Measurements from ENCODE around the gene RNF227.
A peak's percentile ranks its signal among the peaks of the same experiment; 100 is the strongest.

Gene RNF227

DNA sequence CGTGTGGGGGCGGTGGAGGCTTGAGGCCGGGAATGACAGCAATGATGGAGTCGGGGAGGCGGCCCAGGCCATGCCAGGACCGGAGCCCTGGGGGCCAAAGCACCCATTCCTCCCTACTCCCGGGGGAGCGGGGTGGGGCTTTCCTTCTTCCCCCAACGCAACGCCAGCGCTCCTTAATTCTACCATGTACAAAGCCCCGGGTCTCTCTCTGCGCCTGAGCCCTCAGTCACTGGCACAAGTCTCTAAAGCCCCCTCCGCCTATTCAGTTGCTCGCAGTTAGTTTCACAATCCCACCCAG is 245 bp upstream of the RNF227 start:
- FAIRE-seq (no peak), DNase-seq (ENCODE audit: insufficient read length, low spot score) (no peak)
- TF ChIP-seq PAX5 (IDR thresholded peaks at IDR 0.05; ENCODE audit: insufficient read depth, low read length, severe bottlenecking) (no peak), SPI1 (IDR thresholded peaks at IDR 0.05; ENCODE audit: low read depth, low read length) (no peak), POU2F2 (IDR thresholded peaks at IDR 0.05; ENCODE audit: low read depth, low read length) (no peak), POLR2A (IDR thresholded peaks at IDR 0.05; ENCODE audit: low read depth, low read length) (no peak), POLR2AphosphoS5 (IDR thresholded peaks at IDR 0.05; ENCODE audit: low read depth, low read length) (no peak), TAF1 (IDR thresholded peaks at IDR 0.05; ENCODE audit: low read depth, low read length) (no peak)

DNA sequence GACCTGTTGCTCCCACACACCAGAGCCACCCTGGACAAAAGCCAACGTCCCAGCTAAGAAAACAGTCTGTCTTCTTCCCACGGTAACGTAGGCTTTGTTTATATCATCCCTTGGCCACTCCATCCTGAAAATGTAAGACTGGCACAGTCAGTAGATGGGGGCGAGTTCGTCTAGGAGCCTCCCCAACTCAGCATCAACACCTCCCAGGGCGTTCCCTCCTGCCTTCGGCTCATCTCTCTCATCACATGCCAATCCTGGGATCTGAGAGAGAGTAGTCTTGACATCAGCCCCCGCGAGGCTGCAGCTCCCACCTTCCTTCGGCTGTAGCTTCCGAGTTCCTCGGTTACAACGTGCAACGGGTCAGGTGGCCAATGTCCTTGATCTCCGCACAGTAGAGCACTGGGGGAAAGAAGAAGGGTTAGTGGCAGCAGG is 894 bp downstream of the RNF227 start:
- DNase-seq (ENCODE audit: insufficient read length, low spot score) (no peak), FAIRE-seq (no peak)
- TF ChIP-seq POU2F2 (IDR thresholded peaks at IDR 0.05; ENCODE audit: low read depth, low read length) (no peak), POLR2AphosphoS5 (IDR thresholded peaks at IDR 0.05; ENCODE audit: low read depth, low read length) (no peak)

DNA sequence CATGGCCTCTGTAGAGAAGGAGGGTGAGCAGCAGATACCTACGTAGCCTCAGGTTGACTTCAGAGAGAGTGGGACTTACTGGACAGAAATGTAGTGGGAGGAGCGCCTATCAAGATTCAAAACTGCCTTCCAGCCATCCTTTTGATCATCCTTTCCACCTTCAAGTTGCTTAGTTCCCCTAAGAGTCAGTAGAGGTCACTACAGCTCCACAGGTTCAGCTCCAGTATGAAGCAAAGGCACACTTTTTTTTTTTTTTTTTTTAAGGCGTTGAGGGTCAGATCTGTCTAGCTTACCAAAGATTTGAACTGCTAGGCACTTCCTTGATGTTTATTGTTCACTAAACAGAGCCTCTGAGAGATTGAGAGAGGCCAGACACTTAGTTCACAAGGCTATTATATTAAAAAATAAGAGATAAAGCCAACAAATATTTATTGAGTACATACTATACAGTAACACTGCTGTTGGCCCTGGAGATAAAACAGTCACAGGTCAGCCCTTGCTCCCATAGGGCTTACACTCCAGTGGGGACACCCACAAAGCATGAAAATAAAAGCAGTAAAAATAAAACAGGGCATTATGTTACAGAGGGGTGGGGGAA is 3.1 kb downstream of the RNF227 start:
- peak; percentile 91 for FAIRE-seq
- TF ChIP-seq PAX5 (IDR thresholded peaks at IDR 0.05; ENCODE audit: insufficient read depth, low read length, severe bottlenecking), result no peak
- TF ChIP-seq POLR2A (IDR thresholded peaks at IDR 0.05; ENCODE audit: low read depth, low read length), result no peak
- no peak for TF ChIP-seq SPI1 (IDR thresholded peaks at IDR 0.05; ENCODE audit: low read depth, low read length)
- no peak for TF ChIP-seq POU2F2 (IDR thresholded peaks at IDR 0.05; ENCODE audit: low read depth, low read length)
- no peak for TF ChIP-seq POLR2AphosphoS5 (IDR thresholded peaks at IDR 0.05; ENCODE audit: low read depth, low read length)
- TF ChIP-seq TAF1 (IDR thresholded peaks at IDR 0.05; ENCODE audit: low read depth, low read length), result no peak
- DNase-seq (ENCODE audit: insufficient read length, low spot score), result peak; percentile 50

DNA sequence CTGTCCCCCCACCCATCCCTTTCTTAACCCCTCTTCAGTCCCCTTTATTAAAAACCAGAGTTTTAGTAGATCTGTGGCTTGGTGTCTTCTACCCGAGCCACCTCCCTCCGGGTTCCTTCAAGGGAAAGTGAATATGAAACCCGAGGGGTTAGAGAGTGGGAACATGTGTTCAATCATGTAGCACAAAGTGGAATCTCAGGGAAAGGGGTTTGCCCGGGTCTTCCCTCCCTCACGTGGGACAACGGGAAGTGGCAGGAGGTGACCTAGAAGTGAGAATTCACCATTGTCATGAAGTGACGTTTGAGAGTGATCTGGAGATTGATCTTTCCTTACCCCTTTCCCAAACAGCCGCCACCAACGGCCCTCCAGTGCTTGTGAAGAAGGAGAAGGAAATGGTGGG is 5.0 kb downstream of the RNF227 start:
- DNase-seq (ENCODE audit: insufficient read length, low spot score) (no peak), FAIRE-seq (no peak)
- no peak for TF ChIP-seq POLR2AphosphoS5 (IDR thresholded peaks at IDR 0.05; ENCODE audit: low read depth, low read length)
- TF ChIP-seq POLR2A (IDR thresholded peaks at IDR 0.05; ENCODE audit: low read depth, low read length), result no peak
- no peak for TF ChIP-seq PAX5 (IDR thresholded peaks at IDR 0.05; ENCODE audit: insufficient read depth, low read length, severe bottlenecking)
- no peak for TF ChIP-seq SPI1 (IDR thresholded peaks at IDR 0.05; ENCODE audit: low read depth, low read length)
- TF ChIP-seq TAF1 (IDR thresholded peaks at IDR 0.05; ENCODE audit: low read depth, low read length), result no peak
- TF ChIP-seq POU2F2 (IDR thresholded peaks at IDR 0.05; ENCODE audit: low read depth, low read length), result no peak

DNA sequence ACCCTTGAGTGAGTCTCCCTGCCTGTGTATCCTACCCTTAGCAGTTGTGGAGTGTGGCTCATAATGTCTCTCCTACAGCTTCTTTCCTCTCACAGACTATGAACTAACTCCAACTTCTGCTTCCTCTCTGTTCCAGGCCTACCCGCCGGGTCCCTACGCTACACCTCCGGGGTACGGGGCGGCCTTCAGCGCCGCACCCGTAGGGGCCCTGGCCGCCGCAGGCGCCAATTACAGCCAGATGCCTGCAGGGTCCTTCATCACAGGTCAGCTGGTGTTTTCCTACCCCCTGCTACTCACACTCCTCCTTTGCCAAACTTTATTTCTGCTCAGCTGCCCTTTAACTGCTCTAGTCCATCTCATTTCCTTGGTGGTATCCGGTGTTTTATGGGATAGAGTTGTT is 5.4 kb downstream of the RNF227 start:
- no peak for FAIRE-seq
- TF ChIP-seq POLR2A (IDR thresholded peaks at IDR 0.05; ENCODE audit: low read depth, low read length) (no peak), SPI1 (IDR thresholded peaks at IDR 0.05; ENCODE audit: low read depth, low read length) (no peak), TAF1 (IDR thresholded peaks at IDR 0.05; ENCODE audit: low read depth, low read length) (no peak), POU2F2 (IDR thresholded peaks at IDR 0.05; ENCODE audit: low read depth, low read length) (no peak), PAX5 (IDR thresholded peaks at IDR 0.05; ENCODE audit: insufficient read depth, low read length, severe bottlenecking) (no peak), POLR2AphosphoS5 (IDR thresholded peaks at IDR 0.05; ENCODE audit: low read depth, low read length) (no peak)
- no peak for DNase-seq (ENCODE audit: insufficient read length, low spot score)

DNA sequence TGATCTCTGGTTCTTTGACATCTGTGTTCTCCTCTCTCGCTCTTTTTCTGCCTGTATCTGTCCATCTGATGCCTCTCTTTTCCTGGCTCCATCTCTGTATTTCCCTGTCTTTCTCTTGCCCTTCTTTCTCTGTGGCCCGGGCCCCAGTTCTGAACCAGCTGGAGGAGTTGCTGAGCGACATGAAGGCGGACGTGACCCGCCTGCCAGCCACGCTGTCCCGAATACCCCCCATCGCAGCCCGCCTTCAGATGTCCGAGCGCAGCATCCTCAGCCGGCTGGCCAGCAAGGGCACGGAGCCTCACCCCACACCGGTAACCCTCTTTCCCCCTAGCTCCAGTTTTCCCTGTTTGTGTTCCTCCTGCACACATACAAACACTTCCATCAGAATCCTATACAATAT is 5.8 kb downstream of the RNF227 start:
- DNase-seq (ENCODE audit: insufficient read length, low spot score) (no peak), FAIRE-seq (no peak)
- TF ChIP-seq PAX5 (IDR thresholded peaks at IDR 0.05; ENCODE audit: insufficient read depth, low read length, severe bottlenecking) (no peak), TAF1 (IDR thresholded peaks at IDR 0.05; ENCODE audit: low read depth, low read length) (no peak), POLR2A (IDR thresholded peaks at IDR 0.05; ENCODE audit: low read depth, low read length) (no peak), SPI1 (IDR thresholded peaks at IDR 0.05; ENCODE audit: low read depth, low read length) (no peak), POU2F2 (IDR thresholded peaks at IDR 0.05; ENCODE audit: low read depth, low read length) (no peak), POLR2AphosphoS5 (IDR thresholded peaks at IDR 0.05; ENCODE audit: low read depth, low read length) (no peak)

DNA sequence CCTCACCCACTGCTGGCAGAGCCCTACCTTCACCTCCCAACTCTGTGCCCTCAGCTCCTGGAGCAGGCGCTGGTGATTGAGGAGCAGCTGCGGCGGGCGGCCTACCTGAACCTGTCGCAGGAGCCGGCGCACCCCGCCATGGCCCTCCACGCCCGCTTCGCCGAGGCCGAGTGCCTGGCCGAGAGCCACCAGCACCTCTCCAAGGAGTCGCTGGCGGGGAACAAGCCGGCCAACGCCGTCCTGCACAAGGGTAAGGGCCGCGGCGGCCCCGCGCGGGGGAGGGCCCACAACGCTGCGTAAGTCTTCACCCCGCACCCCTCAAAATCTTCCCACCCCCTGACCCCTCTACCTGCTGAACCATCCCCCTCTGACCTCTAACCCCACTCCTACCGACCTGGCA is 7.0 kb downstream of the RNF227 start:
- no peak for FAIRE-seq
- DNase-seq (ENCODE audit: insufficient read length, low spot score), result no peak
- TF ChIP-seq POLR2A (IDR thresholded peaks at IDR 0.05; ENCODE audit: low read depth, low read length), result no peak
- no peak for TF ChIP-seq TAF1 (IDR thresholded peaks at IDR 0.05; ENCODE audit: low read depth, low read length)
- TF ChIP-seq POU2F2 (IDR thresholded peaks at IDR 0.05; ENCODE audit: low read depth, low read length), result no peak
- TF ChIP-seq POLR2AphosphoS5 (IDR thresholded peaks at IDR 0.05; ENCODE audit: low read depth, low read length), result no peak
- no peak for TF ChIP-seq PAX5 (IDR thresholded peaks at IDR 0.05; ENCODE audit: insufficient read depth, low read length, severe bottlenecking)
- TF ChIP-seq SPI1 (IDR thresholded peaks at IDR 0.05; ENCODE audit: low read depth, low read length), result no peak

DNA sequence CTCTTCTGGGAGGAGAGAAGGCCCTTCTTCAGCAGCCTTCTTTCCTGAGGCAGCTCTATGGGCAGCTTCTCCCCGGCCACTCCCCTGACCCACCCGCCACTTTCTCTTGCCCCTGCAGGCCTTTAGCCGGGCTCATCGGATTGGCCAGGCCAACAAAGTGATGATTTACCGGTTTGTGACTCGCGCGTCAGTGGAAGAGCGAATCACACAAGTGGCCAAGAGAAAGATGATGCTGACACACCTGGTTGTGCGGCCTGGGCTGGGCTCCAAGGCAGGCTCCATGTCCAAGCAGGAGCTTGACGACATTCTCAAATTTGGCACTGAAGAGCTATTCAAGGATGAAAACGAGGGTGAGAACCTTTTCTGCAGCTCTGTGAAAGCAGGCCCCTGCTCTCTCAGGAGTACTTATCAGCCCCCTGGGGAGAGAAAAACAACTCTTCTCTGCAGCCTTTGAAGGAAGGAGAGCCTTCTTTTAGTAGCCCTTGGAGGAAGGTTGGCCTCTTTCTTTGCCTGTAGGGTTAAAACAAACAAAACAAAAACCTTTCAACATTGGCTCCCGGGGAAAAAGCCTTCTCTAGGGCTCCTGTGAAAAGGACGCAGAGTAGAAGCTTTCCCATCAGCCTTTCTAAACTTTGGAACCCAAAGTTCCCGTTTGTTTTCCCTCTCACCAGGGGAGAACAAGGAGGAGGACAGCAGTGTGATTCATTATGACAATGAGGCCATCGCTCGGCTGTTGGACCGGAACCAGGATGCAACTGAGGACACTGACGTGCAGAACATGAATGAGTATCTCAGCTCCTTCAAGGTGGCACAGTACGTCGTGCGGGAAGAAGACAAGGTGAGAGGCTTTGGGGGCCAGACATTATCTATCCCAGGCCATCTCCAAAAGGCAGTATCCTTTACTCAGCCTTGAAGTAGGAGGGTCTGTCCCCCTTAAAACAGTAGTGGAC is 12.7 kb downstream of the RNF227 start:
- no peak for DNase-seq (ENCODE audit: insufficient read length, low spot score)
- FAIRE-seq, result no peak
- TF ChIP-seq POLR2A (IDR thresholded peaks at IDR 0.05; ENCODE audit: low read depth, low read length) (no peak), TAF1 (IDR thresholded peaks at IDR 0.05; ENCODE audit: low read depth, low read length) (no peak), POU2F2 (IDR thresholded peaks at IDR 0.05; ENCODE audit: low read depth, low read length) (no peak), POLR2AphosphoS5 (IDR thresholded peaks at IDR 0.05; ENCODE audit: low read depth, low read length) (no peak), PAX5 (IDR thresholded peaks at IDR 0.05; ENCODE audit: insufficient read depth, low read length, severe bottlenecking) (no peak), SPI1 (IDR thresholded peaks at IDR 0.05; ENCODE audit: low read depth, low read length) (no peak)

DNA sequence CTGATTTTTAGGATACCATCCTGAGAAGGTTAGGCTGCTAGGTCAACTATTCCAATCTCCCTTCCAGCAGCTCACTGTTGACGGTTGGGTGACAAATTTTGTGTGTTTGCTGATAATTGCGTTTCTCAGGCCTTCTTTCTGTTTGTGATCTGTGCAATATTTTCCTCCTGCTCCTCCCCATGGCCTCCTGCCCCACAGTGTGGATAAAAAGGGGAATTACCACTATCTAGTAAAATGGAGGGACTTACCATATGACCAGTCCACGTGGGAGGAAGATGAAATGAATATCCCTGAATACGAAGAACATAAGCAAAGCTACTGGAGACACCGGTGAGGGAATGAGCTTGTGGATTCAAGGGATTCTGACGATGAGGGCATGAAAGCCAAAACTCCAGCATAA is 18.3 kb downstream of the RNF227 start:
- DNase-seq (ENCODE audit: insufficient read length, low spot score) (no peak), FAIRE-seq (peak; percentile 74)
- TF ChIP-seq SPI1 (IDR thresholded peaks at IDR 0.05; ENCODE audit: low read depth, low read length), result no peak
- no peak for TF ChIP-seq TAF1 (IDR thresholded peaks at IDR 0.05; ENCODE audit: low read depth, low read length)
- TF ChIP-seq PAX5 (IDR thresholded peaks at IDR 0.05; ENCODE audit: insufficient read depth, low read length, severe bottlenecking), result no peak
- TF ChIP-seq POLR2A (IDR thresholded peaks at IDR 0.05; ENCODE audit: low read depth, low read length), result no peak

Measured in GM12891 (cell line).